ENCODE results near the gene SH3GL1. TPM values are rescaled to one million over a fixed set of nuclear protein-coding genes. Genes with fewer than 3 reads are reported as not detected.

SH3GL1 gene
- total RNA-seq, 1 donor from 2014 or later = 128 TPM

- Mint-ChIP-seq H3K27me3 (ENCODE audit: unreplicated experiment) (peaks cover 14% of the 10 kb centered on the region), H3K9me3 (ENCODE audit: unreplicated experiment) (no peaks in the 10 kb centered on the region), H3K4me1 (ENCODE audit: unreplicated experiment) (no peaks in the 10 kb centered on the region), H3K4me3 (ENCODE audit: unreplicated experiment) (peak overlapping the region; percentile 69), H3K27ac (ENCODE audit: unreplicated experiment) (no peak overlapping the region), H3K36me3 (ENCODE audit: low read depth, unreplicated experiment) (peaks cover 7% of the 10 kb centered on the region)
- no peak for DNase-seq (ENCODE audit: low spot score)
- TF ChIP-seq CTCF (IDR thresholded peaks at IDR 0.05; ENCODE audit: unreplicated experiment) = no peak
Observed at GRCh38 chr19:4360081-4360569, 40.2 kb downstream of the SH3GL1 start.

- H3K27me3 Mint-ChIP-seq (ENCODE audit: unreplicated experiment) = peaks cover 14% of the 10 kb centered on the region
- DNase-seq (ENCODE audit: low spot score) = no peak
- no peak for TF ChIP-seq CTCF (IDR thresholded peaks at IDR 0.05; ENCODE audit: unreplicated experiment)
- H3K4me1 Mint-ChIP-seq (ENCODE audit: unreplicated experiment) = no peaks in the 10 kb centered on the region
- H3K27ac Mint-ChIP-seq (ENCODE audit: unreplicated experiment) = no peak overlapping the region
- no peaks in the 10 kb centered on the region for H3K9me3 Mint-ChIP-seq (ENCODE audit: unreplicated experiment)
- no peak overlapping the region for H3K4me3 Mint-ChIP-seq (ENCODE audit: unreplicated experiment)
- peaks cover 7% of the 10 kb centered on the region for H3K36me3 Mint-ChIP-seq (ENCODE audit: low read depth, unreplicated experiment)
Observed at GRCh38 chr19:4359627-4360000, 40.7 kb downstream of the SH3GL1 start.

- Mint-ChIP-seq H3K27me3 (ENCODE audit: unreplicated experiment) (peaks cover 14% of the 10 kb centered on the region), H3K4me3 (ENCODE audit: unreplicated experiment) (no peak overlapping the region), H3K4me1 (ENCODE audit: unreplicated experiment) (no peaks in the 10 kb centered on the region), H3K27ac (ENCODE audit: unreplicated experiment) (peak overlapping the region; percentile 48), H3K9me3 (ENCODE audit: unreplicated experiment) (no peaks in the 10 kb centered on the region), H3K36me3 (ENCODE audit: low read depth, unreplicated experiment) (peaks cover 7% of the 10 kb centered on the region)
- DNase-seq (ENCODE audit: low spot score) = no peak
- TF ChIP-seq CTCF (IDR thresholded peaks at IDR 0.05; ENCODE audit: unreplicated experiment) = no peak
Observed at GRCh38 chr19:4358709-4359626, 41.4 kb downstream of the SH3GL1 start.

- Mint-ChIP-seq H3K4me3 (ENCODE audit: unreplicated experiment) (no peak overlapping the region), H3K4me1 (ENCODE audit: unreplicated experiment) (no peaks in the 10 kb centered on the region), H3K36me3 (ENCODE audit: low read depth, unreplicated experiment) (peaks cover 7% of the 10 kb centered on the region), H3K27ac (ENCODE audit: unreplicated experiment) (no peak overlapping the region), H3K27me3 (ENCODE audit: unreplicated experiment) (peaks cover 10% of the 10 kb centered on the region), H3K9me3 (ENCODE audit: unreplicated experiment) (no peaks in the 10 kb centered on the region)
- no peak for DNase-seq (ENCODE audit: low spot score)
- TF ChIP-seq CTCF (IDR thresholded peaks at IDR 0.05; ENCODE audit: unreplicated experiment) = no peak
Observed at GRCh38 chr19:4357921-4358326, 42.4 kb downstream of the SH3GL1 start.
